DND-41 (cell line): ENCODE data around the gene SLC5A9.
A peak's percentile ranks its signal among the peaks of the same experiment; 100 is the strongest.

Source experiments
- ATAC-seq: fragments of 200-7000 bp; cut with Tn5 transposase; 3 replicates; pipeline ENCODE4 v1.9.1; 2021; ENCODE audit warnings: low read depth; ENCODE audit not compliant: insufficient read depth
- DNase-seq: peaks from one replicate; pipeline ENCODE4 v3.0.0-alpha.2; 2020
- H2AFZ ChIP-seq: 2 replicates; pipeline ENCODE4 v1.6.0; 2012; ENCODE audit warnings: low read depth, low read length
- H3K27ac ChIP-seq: 2 replicates; pipeline ENCODE4 v1.5.1; 2012; ENCODE audit warnings: low read length, inconsistent platforms
- H3K27me3 ChIP-seq: fragments of 200-600 bp; sonication (generic); 2 replicates; pipeline ENCODE4 v1.6.0; 2012; ENCODE audit warnings: low read length, mild to moderate bottlenecking, inconsistent platforms; ENCODE audit not compliant: insufficient read depth, poor library complexity
- H3K36me3 ChIP-seq: 2 replicates; pipeline ENCODE4 v1.5.1; 2012; ENCODE audit warnings: low read length, inconsistent platforms; ENCODE audit not compliant: insufficient read depth
- H3K4me1 ChIP-seq: 2 replicates; pipeline ENCODE4 v1.5.1; 2012; ENCODE audit warnings: mild to moderate bottlenecking, low read length; ENCODE audit not compliant: insufficient read depth
- H3K4me2 ChIP-seq: 2 replicates; pipeline ENCODE4 v1.6.0; 2012; ENCODE audit warnings: mild to moderate bottlenecking, moderate library complexity, low read length, inconsistent platforms; ENCODE audit not compliant: insufficient read depth
- H3K4me3 ChIP-seq, 2 experiments: fragments of 200-600 bp in 1 of 2; shearing (Covaris generic) in 1 of 2; 2 replicates each; pipeline ENCODE4 v1.5.1; 2012 to 2016; ENCODE audit warnings: inconsistent platforms in 2 of 2, low read length in 2 of 2, mild to moderate bottlenecking in 2 of 2, low read depth in 1 of 2, moderate library complexity in 1 of 2
- H3K79me2 ChIP-seq: 2 replicates; pipeline ENCODE4 v1.6.0; 2012; ENCODE audit warnings: low read length, inconsistent platforms; ENCODE audit not compliant: insufficient read depth
- H3K9ac ChIP-seq: 2 replicates; pipeline ENCODE4 v1.6.0; 2012; ENCODE audit warnings: low read depth, mild to moderate bottlenecking, inconsistent platforms, low read length, moderate library complexity
- H3K9me3 ChIP-seq: 2 replicates; pipeline ENCODE4 v1.5.1; 2012; ENCODE audit warnings: low read length, moderate library complexity, mild to moderate bottlenecking, inconsistent platforms; ENCODE audit not compliant: insufficient read depth, severe bottlenecking
- H4K20me1 ChIP-seq: 2 replicates; pipeline ENCODE4 v1.6.0; 2012; ENCODE audit warnings: low read length; ENCODE audit not compliant: insufficient read depth
- CTCF ChIP-seq: IDR thresholded peaks from 2 replicates; pipeline ENCODE4 v1.5.1; 2012; ENCODE audit warnings: borderline replicate concordance, low read length, moderate library complexity, mild to moderate bottlenecking; ENCODE audit not compliant: poor library complexity, severe bottlenecking; ENCODE audit errors: extremely low read depth
- EZH2 ChIP-seq: IDR thresholded peaks from 3 replicates; pipeline ENCODE4 v1.6.1; 2012; ENCODE audit warnings: borderline replicate concordance, low read depth, mild to moderate bottlenecking, moderate library complexity, low read length, inconsistent platforms; ENCODE audit not compliant: severe bottlenecking

SLC5A9 gene

GRCh38 chr1:48248356-48248755 is 25.8 kb downstream of the SLC5A9 start:
- no peaks in the 10 kb centered on the region for H3K79me2 ChIP-seq
- ATAC-seq (no peak), DNase-seq (no peak)
- no peak overlapping the region for H3K4me2 ChIP-seq
- no peaks in the 10 kb centered on the region for H3K27me3 ChIP-seq
- no peaks in the 10 kb centered on the region for H4K20me1 ChIP-seq
- TF ChIP-seq CTCF: no peak
- no peak for TF ChIP-seq EZH2
- H3K4me1 ChIP-seq: peaks cover 11% of the 10 kb centered on the region; the same call in 1 of the 2 replicates
- no peak overlapping the region for H3K27ac ChIP-seq
- no peaks in the 10 kb centered on the region for H3K36me3 ChIP-seq
- no peak overlapping the region for H3K9ac ChIP-seq
- no peak overlapping the region for H3K4me3 ChIP-seq
- no peaks in the 10 kb centered on the region for H3K9me3 ChIP-seq
- H2AFZ ChIP-seq: no peak overlapping the region

- Histone ChIP-seq H3K4me3 (no peak overlapping the region), H3K9me3 (no peaks in the 10 kb centered on the region), H3K4me2 (no peak overlapping the region), H3K27ac (no peak overlapping the region), H3K36me3 (no peaks in the 10 kb centered on the region), H3K79me2 (no peaks in the 10 kb centered on the region), H2AFZ (no peak overlapping the region), H3K27me3 (no peaks in the 10 kb centered on the region), H3K9ac (no peak overlapping the region), H4K20me1 (no peaks in the 10 kb centered on the region), H3K4me1 (peaks cover 11% of the 10 kb centered on the region; the same call in 1 of the 2 replicates)
- ATAC-seq (no peak), DNase-seq (no peak)
- no peak for TF ChIP-seq EZH2
- TF ChIP-seq CTCF: no peak
Measured at GRCh38 chr1:48249868-48250267, 27.4 kb downstream of the SLC5A9 start.

- TF ChIP-seq CTCF (no peak), EZH2 (no peak)
- no peak overlapping the region for H2AFZ ChIP-seq
- H3K27me3 ChIP-seq: no peaks in the 10 kb centered on the region
- H3K9me3 ChIP-seq: no peaks in the 10 kb centered on the region
- DNase-seq (no peak), ATAC-seq (no peak)
- H3K36me3 ChIP-seq: no peaks in the 10 kb centered on the region
- H3K4me2 ChIP-seq: no peak overlapping the region
- peaks cover 11% of the 10 kb centered on the region; the same call in 1 of the 2 replicates for H3K4me1 ChIP-seq
- H3K27ac ChIP-seq: no peak overlapping the region
- no peak overlapping the region for H3K9ac ChIP-seq
- H3K4me3 ChIP-seq: no peak overlapping the region
- H3K79me2 ChIP-seq: no peaks in the 10 kb centered on the region
- no peaks in the 10 kb centered on the region for H4K20me1 ChIP-seq
Measured at GRCh38 chr1:48250572-48250971, 28.1 kb downstream of the SLC5A9 start.

GRCh38 chr1:48251323-48251722 is 28.8 kb downstream of the SLC5A9 start:
- Histone ChIP-seq H3K27ac (no peak overlapping the region), H3K9ac (no peak overlapping the region), H3K27me3 (peaks cover 3% of the 10 kb centered on the region), H4K20me1 (no peaks in the 10 kb centered on the region), H3K4me1 (peaks cover 11% of the 10 kb centered on the region; the same call in 1 of the 2 replicates), H3K79me2 (no peaks in the 10 kb centered on the region), H3K9me3 (no peaks in the 10 kb centered on the region), H2AFZ (no peak overlapping the region), H3K36me3 (no peaks in the 10 kb centered on the region), H3K4me3 (no peak overlapping the region), H3K4me2 (no peak overlapping the region)
- DNase-seq (no peak), ATAC-seq (peak; percentile 69)
- no peak for TF ChIP-seq EZH2
- TF ChIP-seq CTCF: no peak
